ENCODE measurements around the gene TMEM79.

The TMEM79 gene

DNA sequence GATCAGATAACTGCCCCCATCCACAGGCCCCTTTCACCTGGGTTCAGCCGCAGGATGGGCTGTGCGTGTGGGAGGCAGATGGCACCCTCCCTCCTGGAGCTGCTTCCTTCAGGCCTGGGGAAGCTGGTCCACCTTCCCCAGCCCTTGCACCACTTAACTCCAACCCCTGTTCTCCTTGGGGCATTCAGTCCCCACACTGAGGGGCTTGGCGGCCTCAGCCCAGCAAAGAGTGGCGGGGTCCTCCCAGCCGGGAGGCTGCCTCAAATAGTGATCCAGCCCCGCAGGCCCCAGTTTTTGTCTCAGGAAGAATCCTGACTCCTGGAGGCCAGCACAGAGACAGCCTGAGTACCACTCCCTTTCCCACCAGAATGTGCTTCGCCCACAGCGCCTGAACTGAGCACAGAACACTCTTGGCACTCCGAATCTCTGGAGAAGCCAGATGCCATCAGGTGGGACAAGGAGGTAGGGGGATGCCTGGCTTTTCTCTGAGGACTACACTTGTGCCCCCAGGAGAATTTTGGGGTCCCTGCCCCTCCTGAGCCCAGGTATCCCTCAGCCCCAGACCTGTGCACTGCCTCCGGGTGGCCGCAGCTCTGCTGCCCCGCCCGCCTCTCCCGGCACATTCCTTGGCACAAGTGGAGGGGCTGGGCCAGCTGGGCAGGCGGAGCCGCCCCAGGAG is 37.2 kb upstream of the TMEM79 start:
- no peak overlapping the region for H3K27ac ChIP-seq (ENCODE audit: insufficient read depth, low read depth, low read length, poor library complexity, severe bottlenecking)
- peaks cover 15% of the 10 kb centered on the region for H3K4me1 ChIP-seq (ENCODE audit: control insufficient read depth, insufficient read depth, low read length)
- H3K4me3 ChIP-seq (ENCODE audit: insufficient read depth, low read depth, low read length): no peak overlapping the region

GRCh38 chr1:156247460-156248322 is 36.4 kb upstream of the TMEM79 start, which contains the start of gene PAQR6:
Gene PAQR6 (minus strand): TSS chr1:156248056. CDS start chr1:156246731, 1,325 bp downstream.
- H3K27ac ChIP-seq (ENCODE audit: insufficient read depth, low read depth, low read length, poor library complexity, severe bottlenecking): no peak within 1 kb of the TSS
- no peak within 1 kb of the TSS for H3K4me3 ChIP-seq (ENCODE audit: insufficient read depth, low read depth, low read length)
- H3K36me3 ChIP-seq (ENCODE audit: control insufficient read depth, insufficient read depth, low read length): peaks cover 24% of the 10 kb centered on the region
- H3K9me3 ChIP-seq (ENCODE audit: control insufficient read depth, low read length): no peaks in the 10 kb centered on the region
- peaks cover 11% of the 10 kb centered on the region for H3K27me3 ChIP-seq (ENCODE audit: control insufficient read depth, insufficient read depth, low read length, poor library complexity, severe bottlenecking)
- 74 to 77% methylated on average over 16 of the region's 16 CpGs for WGBS, 2 experiments
- H3K4me1 ChIP-seq (ENCODE audit: control insufficient read depth, insufficient read depth, low read length): peaks cover 15% of the 10 kb centered on the region

More for the DNA sequence above, 37.2 kb upstream of the TMEM79 start:
- WGBS, 2 experiments: 89 to 90% methylated on average over 16 of the region's 16 CpGs
- Histone ChIP-seq H3K27me3 (ENCODE audit: control insufficient read depth, insufficient read depth, low read length, poor library complexity, severe bottlenecking) (peaks cover 11% of the 10 kb centered on the region), H3K9me3 (ENCODE audit: control insufficient read depth, low read length) (no peaks in the 10 kb centered on the region), H3K36me3 (ENCODE audit: control insufficient read depth, insufficient read depth, low read length) (peaks cover 17% of the 10 kb centered on the region)

DNA sequence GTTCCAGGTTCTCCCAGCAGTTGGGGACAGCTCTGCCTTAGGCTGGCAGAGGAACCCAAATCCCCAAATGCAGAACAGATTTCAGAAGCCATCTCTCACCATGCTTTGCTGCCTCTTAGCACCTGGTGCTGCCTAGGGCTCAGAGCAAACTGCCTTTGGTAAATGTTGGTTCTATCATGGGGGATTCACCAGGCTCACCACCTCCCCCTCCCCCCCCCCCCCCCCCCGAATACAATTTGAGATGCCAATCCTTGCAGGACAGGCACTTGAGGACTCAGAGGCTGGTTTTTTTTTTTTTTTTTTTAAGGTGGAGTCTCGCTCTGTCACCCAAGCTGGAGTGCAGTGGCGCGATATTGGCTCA is 35.8 kb upstream of the TMEM79 start:
- Histone ChIP-seq H3K4me3 (ENCODE audit: insufficient read depth, low read depth, low read length) (no peak overlapping the region), H3K36me3 (ENCODE audit: control insufficient read depth, insufficient read depth, low read length) (peaks cover 30% of the 10 kb centered on the region), H3K27me3 (ENCODE audit: control insufficient read depth, insufficient read depth, low read length, poor library complexity, severe bottlenecking) (peaks cover 11% of the 10 kb centered on the region), H3K27ac (ENCODE audit: insufficient read depth, low read depth, low read length, poor library complexity, severe bottlenecking) (no peak overlapping the region), H3K9me3 (ENCODE audit: control insufficient read depth, low read length) (no peaks in the 10 kb centered on the region), H3K4me1 (ENCODE audit: control insufficient read depth, insufficient read depth, low read length) (peaks cover 15% of the 10 kb centered on the region)
- WGBS, 2 experiments: 91 to 97% methylated on average over 3 of the region's 4 CpGs

GRCh38 chr1:156249593-156249992 is 34.5 kb upstream of the TMEM79 start:
- no peak overlapping the region for H3K27ac ChIP-seq (ENCODE audit: insufficient read depth, low read depth, low read length, poor library complexity, severe bottlenecking)
- peaks cover 40% of the 10 kb centered on the region for H3K36me3 ChIP-seq (ENCODE audit: control insufficient read depth, insufficient read depth, low read length)
- peaks cover 15% of the 10 kb centered on the region for H3K4me1 ChIP-seq (ENCODE audit: control insufficient read depth, insufficient read depth, low read length)
- H3K4me3 ChIP-seq (ENCODE audit: insufficient read depth, low read depth, low read length): no peak overlapping the region
- 92 to 95% methylated on average over 5 of the region's 5 CpGs for WGBS, 2 experiments
- no peaks in the 10 kb centered on the region for H3K9me3 ChIP-seq (ENCODE audit: control insufficient read depth, low read length)
- peaks cover 11% of the 10 kb centered on the region for H3K27me3 ChIP-seq (ENCODE audit: control insufficient read depth, insufficient read depth, low read length, poor library complexity, severe bottlenecking)

GRCh38 chr1:156251527-156251926 is 32.6 kb upstream of the TMEM79 start:
- Histone ChIP-seq H3K4me1 (ENCODE audit: control insufficient read depth, insufficient read depth, low read length) (peaks cover 15% of the 10 kb centered on the region), H3K4me3 (ENCODE audit: insufficient read depth, low read depth, low read length) (no peak overlapping the region), H3K27me3 (ENCODE audit: control insufficient read depth, insufficient read depth, low read length, poor library complexity, severe bottlenecking) (no peaks in the 10 kb centered on the region), H3K27ac (ENCODE audit: insufficient read depth, low read depth, low read length, poor library complexity, severe bottlenecking) (no peak overlapping the region), H3K9me3 (ENCODE audit: control insufficient read depth, low read length) (no peaks in the 10 kb centered on the region), H3K36me3 (ENCODE audit: control insufficient read depth, insufficient read depth, low read length) (peaks cover 45% of the 10 kb centered on the region)
- 97 to 98% methylated on average over 3 of the region's 3 CpGs for WGBS, 2 experiments

DNA sequence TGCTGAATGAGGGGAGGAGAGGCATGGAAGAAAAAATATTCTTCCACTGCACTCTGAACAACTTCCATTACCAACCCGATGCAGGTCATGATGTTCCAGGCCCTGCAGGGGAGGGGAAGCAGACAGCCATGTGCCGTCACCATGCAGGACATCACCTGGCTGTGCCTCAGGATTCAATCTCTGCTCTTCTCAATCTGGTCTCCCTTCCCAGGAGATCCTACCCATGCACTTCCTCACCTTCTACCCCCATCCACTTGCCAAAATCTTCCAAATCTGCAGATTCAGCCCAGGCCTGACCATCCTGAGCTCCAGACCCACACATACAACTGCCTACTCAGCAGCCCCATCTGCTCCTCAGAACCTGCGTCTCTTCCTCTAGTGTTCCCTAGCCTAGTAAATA is 30.5 kb upstream of the TMEM79 start:
- WGBS, 2 experiments: 95 to 97% methylated on average over 3 of the region's 3 CpGs
- H3K36me3 ChIP-seq (ENCODE audit: control insufficient read depth, insufficient read depth, low read length): peaks cover 57% of the 10 kb centered on the region
- H3K27me3 ChIP-seq (ENCODE audit: control insufficient read depth, insufficient read depth, low read length, poor library complexity, severe bottlenecking): no peaks in the 10 kb centered on the region
- H3K4me1 ChIP-seq (ENCODE audit: control insufficient read depth, insufficient read depth, low read length): no peaks in the 10 kb centered on the region
- H3K4me3 ChIP-seq (ENCODE audit: insufficient read depth, low read depth, low read length): no peak overlapping the region
- no peak overlapping the region for H3K27ac ChIP-seq (ENCODE audit: insufficient read depth, low read depth, low read length, poor library complexity, severe bottlenecking)
- H3K9me3 ChIP-seq (ENCODE audit: control insufficient read depth, low read length): no peaks in the 10 kb centered on the region

DNA sequence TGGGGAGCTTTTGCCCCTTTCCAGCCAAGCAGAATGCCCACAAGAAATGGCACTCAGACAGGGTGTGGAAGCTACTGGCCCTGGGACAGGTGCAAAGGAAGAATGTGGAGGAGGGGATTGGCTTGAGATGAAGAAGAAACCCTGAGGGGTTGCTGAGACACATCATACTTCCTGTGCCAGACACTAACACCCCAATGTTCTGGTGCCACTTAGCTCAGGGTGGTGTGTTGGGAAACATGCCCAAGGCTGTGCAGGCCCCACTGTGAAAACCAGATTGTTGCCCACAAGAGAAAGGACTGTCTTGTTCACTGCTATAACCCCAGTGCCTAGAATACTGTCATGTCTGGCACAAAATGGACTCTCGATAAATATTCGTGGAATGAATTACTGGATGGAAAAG is 26.4 kb upstream of the TMEM79 start:
- no peak overlapping the region for H3K27ac ChIP-seq (ENCODE audit: insufficient read depth, low read depth, low read length, poor library complexity, severe bottlenecking)
- no peaks in the 10 kb centered on the region for H3K27me3 ChIP-seq (ENCODE audit: control insufficient read depth, insufficient read depth, low read length, poor library complexity, severe bottlenecking)
- H3K9me3 ChIP-seq (ENCODE audit: control insufficient read depth, low read length): no peaks in the 10 kb centered on the region
- no peaks in the 10 kb centered on the region for H3K4me1 ChIP-seq (ENCODE audit: control insufficient read depth, insufficient read depth, low read length)
- no peak overlapping the region for H3K4me3 ChIP-seq (ENCODE audit: insufficient read depth, low read depth, low read length)
- peaks cover 58% of the 10 kb centered on the region for H3K36me3 ChIP-seq (ENCODE audit: control insufficient read depth, insufficient read depth, low read length)
- 96 to 98% methylated on average over 2 of the region's 2 CpGs for WGBS, 2 experiments

- Histone ChIP-seq H3K36me3 (ENCODE audit: control insufficient read depth, insufficient read depth, low read length) (peaks cover 56% of the 10 kb centered on the region), H3K4me3 (ENCODE audit: insufficient read depth, low read depth, low read length) (no peak overlapping the region), H3K27me3 (ENCODE audit: control insufficient read depth, insufficient read depth, low read length, poor library complexity, severe bottlenecking) (no peaks in the 10 kb centered on the region), H3K4me1 (ENCODE audit: control insufficient read depth, insufficient read depth, low read length) (no peaks in the 10 kb centered on the region), H3K9me3 (ENCODE audit: control insufficient read depth, low read length) (no peaks in the 10 kb centered on the region), H3K27ac (ENCODE audit: insufficient read depth, low read depth, low read length, poor library complexity, severe bottlenecking) (no peak overlapping the region)
- WGBS, 2 experiments: 95% methylated on average over 8 of the region's 8 CpGs
Observed at GRCh38 chr1:156258859-156259258, 25.3 kb upstream of the TMEM79 start.

GRCh38 chr1:156259805-156260204 is 24.3 kb upstream of the TMEM79 start:
- Histone ChIP-seq H3K27ac (ENCODE audit: insufficient read depth, low read depth, low read length, poor library complexity, severe bottlenecking) (no peak overlapping the region), H3K4me1 (ENCODE audit: control insufficient read depth, insufficient read depth, low read length) (no peaks in the 10 kb centered on the region), H3K9me3 (ENCODE audit: control insufficient read depth, low read length) (no peaks in the 10 kb centered on the region), H3K36me3 (ENCODE audit: control insufficient read depth, insufficient read depth, low read length) (peaks cover 57% of the 10 kb centered on the region), H3K27me3 (ENCODE audit: control insufficient read depth, insufficient read depth, low read length, poor library complexity, severe bottlenecking) (no peaks in the 10 kb centered on the region), H3K4me3 (ENCODE audit: insufficient read depth, low read depth, low read length) (no peak overlapping the region)
- 93 to 98% methylated on average over 3 of the region's 3 CpGs for whole genome bisulfite sequencing, 2 experiments

DNA sequence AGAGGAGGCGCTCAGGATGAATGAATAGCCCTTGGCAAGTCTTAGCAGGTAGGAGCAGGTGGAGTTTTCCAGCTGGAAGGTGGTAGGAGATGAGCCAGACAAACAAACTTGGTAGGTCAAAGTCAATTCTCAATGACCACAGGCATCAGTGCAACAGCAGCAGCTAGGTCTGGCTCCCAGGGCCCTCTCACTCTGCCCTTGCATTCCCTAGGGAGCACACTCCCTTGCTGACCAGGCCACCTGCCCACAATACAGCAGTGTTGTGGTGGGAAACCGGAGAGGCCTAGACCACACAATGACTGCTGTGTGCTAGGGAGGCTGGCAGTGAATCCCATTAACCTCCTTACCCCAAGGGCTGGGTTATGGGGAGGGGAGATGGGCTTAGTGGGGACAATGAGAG is 23.2 kb upstream of the TMEM79 start:
- H3K27me3 ChIP-seq (ENCODE audit: control insufficient read depth, insufficient read depth, low read length, poor library complexity, severe bottlenecking): no peaks in the 10 kb centered on the region
- H3K36me3 ChIP-seq (ENCODE audit: control insufficient read depth, insufficient read depth, low read length): peaks cover 63% of the 10 kb centered on the region
- H3K9me3 ChIP-seq (ENCODE audit: control insufficient read depth, low read length): no peaks in the 10 kb centered on the region
- no peak overlapping the region for H3K4me3 ChIP-seq (ENCODE audit: insufficient read depth, low read depth, low read length)
- 93 to 98% methylated on average over 2 of the region's 2 CpGs for WGBS, 2 experiments
- H3K4me1 ChIP-seq (ENCODE audit: control insufficient read depth, insufficient read depth, low read length): no peaks in the 10 kb centered on the region
- H3K27ac ChIP-seq (ENCODE audit: insufficient read depth, low read depth, low read length, poor library complexity, severe bottlenecking): no peak overlapping the region
